ENCODE data around the gene SPPL2A.

SPPL2A gene

DNA sequence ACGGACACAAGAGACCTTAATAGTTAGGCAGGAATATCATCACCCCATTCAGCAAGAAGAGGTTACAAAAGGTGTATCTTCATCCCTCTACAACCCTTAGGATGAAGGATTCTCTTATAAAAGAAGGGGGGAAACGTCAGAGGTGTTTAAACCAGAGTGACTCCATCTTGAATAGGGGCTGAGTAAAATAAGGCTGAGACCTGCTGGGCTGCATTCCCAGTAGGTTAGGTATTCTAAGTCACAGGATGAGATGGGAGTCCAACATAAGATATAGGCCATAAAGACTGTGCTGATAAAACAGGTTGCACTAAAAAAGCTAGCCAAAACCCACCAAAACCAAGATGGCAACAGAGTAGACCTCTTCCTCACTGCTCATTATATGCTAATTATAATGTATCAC, 95.4 kb downstream of the SPPL2A start:
- no peak for ATAC-seq (ENCODE audit: insufficient read depth, low read depth)
- Histone ChIP-seq H3K27me3 (ENCODE audit: insufficient read depth, low read length, poor library complexity) (no peaks in the 10 kb centered on the region), H3K4me3 (ENCODE audit: low read depth in 1 of 2, low read length in 2 of 2) (no peak overlapping the region), H3K79me2 (ENCODE audit: insufficient read depth, low read length) (peaks cover 98% of the 10 kb centered on the region), H3K9me3 (ENCODE audit: insufficient read depth, low read length, severe bottlenecking) (no peaks in the 10 kb centered on the region), H3K36me3 (ENCODE audit: insufficient read depth, low read length) (peaks cover 37% of the 10 kb centered on the region), H2AFZ (ENCODE audit: low read depth, low read length) (no peak overlapping the region), H3K4me1 (ENCODE audit: insufficient read depth, low read length) (no peaks in the 10 kb centered on the region), H3K27ac (ENCODE audit: low read length) (no peak overlapping the region), H3K9ac (ENCODE audit: low read depth, low read length) (no peak overlapping the region), H4K20me1 (ENCODE audit: insufficient read depth, low read length) (peaks cover 24% of the 10 kb centered on the region; the same call in 1 of the 2 replicates), H3K4me2 (ENCODE audit: insufficient read depth, low read length) (no peak overlapping the region)
- DNase-seq: no peak
- TF ChIP-seq, protein P1, sequence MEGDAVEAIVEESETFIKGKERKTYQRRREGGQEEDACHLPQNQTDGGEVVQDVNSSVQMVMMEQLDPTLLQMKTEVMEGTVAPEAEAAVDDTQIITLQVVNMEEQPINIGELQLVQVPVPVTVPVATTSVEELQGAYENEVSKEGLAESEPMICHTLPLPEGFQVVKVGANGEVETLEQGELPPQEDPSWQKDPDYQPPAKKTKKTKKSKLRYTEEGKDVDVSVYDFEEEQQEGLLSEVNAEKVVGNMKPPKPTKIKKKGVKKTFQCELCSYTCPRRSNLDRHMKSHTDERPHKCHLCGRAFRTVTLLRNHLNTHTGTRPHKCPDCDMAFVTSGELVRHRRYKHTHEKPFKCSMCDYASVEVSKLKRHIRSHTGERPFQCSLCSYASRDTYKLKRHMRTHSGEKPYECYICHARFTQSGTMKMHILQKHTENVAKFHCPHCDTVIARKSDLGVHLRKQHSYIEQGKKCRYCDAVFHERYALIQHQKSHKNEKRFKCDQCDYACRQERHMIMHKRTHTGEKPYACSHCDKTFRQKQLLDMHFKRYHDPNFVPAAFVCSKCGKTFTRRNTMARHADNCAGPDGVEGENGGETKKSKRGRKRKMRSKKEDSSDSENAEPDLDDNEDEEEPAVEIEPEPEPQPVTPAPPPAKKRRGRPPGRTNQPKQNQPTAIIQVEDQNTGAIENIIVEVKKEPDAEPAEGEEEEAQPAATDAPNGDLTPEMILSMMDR (IDR thresholded peaks at IDR 0.05; ENCODE audit: borderline replicate concordance, extremely low read depth, low read length, poor library complexity, severe bottlenecking): no peak
- no peak for TF ChIP-seq EZH2 (IDR thresholded peaks at IDR 0.05; ENCODE audit: borderline replicate concordance, low read depth, low read length, severe bottlenecking)

DNA sequence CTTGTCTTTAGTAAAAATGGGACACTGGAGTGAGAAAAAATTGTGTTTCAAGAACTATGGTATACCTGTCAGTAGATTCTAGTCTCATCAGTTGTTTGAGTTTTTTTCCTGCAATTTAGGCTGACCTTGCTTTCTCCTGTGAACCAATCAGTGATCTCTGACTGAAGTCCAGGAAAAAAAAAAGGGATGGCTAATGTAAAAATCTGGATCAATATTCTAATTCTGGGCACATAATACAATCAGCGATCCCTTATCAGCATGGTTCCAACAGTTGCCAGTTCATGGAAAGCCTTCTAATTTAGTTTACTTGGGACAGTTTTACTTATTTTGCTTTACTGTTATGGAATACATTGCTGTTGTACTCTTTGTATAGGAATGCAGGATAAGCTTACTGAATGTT, 95.9 kb downstream of the SPPL2A start:
- peaks cover 34% of the 10 kb centered on the region for H3K36me3 ChIP-seq (ENCODE audit: insufficient read depth, low read length)
- no peaks in the 10 kb centered on the region for H3K27me3 ChIP-seq (ENCODE audit: insufficient read depth, low read length, poor library complexity)
- H4K20me1 ChIP-seq (ENCODE audit: insufficient read depth, low read length): peaks cover 20% of the 10 kb centered on the region; the same call in 1 of the 2 replicates
- H3K9ac ChIP-seq (ENCODE audit: low read depth, low read length): no peak overlapping the region
- DNase-seq (no peak), ATAC-seq (ENCODE audit: insufficient read depth, low read depth) (no peak)
- H3K79me2 ChIP-seq (ENCODE audit: insufficient read depth, low read length): peaks cover 98% of the 10 kb centered on the region
- H3K9me3 ChIP-seq (ENCODE audit: insufficient read depth, low read length, severe bottlenecking): no peaks in the 10 kb centered on the region
- no peak overlapping the region for H3K27ac ChIP-seq (ENCODE audit: low read length)
- no peak overlapping the region for H3K4me3 ChIP-seq (ENCODE audit: low read depth in 1 of 2, low read length in 2 of 2)
- no peaks in the 10 kb centered on the region for H3K4me1 ChIP-seq (ENCODE audit: insufficient read depth, low read length)
- no peak overlapping the region for H3K4me2 ChIP-seq (ENCODE audit: insufficient read depth, low read length)
- no peak for TF ChIP-seq EZH2 (IDR thresholded peaks at IDR 0.05; ENCODE audit: borderline replicate concordance, low read depth, low read length, severe bottlenecking)
- no peak overlapping the region for H2AFZ ChIP-seq (ENCODE audit: low read depth, low read length)

DNA sequence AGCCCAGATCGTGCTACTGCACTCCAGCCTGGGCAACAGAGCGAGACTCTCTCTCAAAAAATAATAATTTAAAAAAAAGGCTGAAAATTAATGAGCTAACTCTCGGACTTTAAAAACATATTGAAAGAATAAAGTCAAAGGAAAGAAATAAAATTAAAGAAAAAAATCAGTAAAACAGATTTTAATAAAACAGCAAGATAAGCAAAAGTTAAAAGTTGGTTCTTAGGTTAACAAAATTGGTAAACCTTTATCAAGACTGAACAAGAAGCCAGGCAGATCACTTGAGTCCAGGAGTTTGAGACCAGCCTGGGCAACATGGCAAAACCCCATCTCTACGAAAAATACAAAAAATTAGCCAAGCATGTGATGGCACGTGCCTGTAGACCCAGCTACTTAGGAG, 99.6 kb downstream of the SPPL2A start:
- no peak overlapping the region for H3K9ac ChIP-seq (ENCODE audit: low read depth, low read length)
- no peaks in the 10 kb centered on the region for H3K4me1 ChIP-seq (ENCODE audit: insufficient read depth, low read length)
- H3K4me2 ChIP-seq (ENCODE audit: insufficient read depth, low read length): no peak overlapping the region
- ATAC-seq (ENCODE audit: insufficient read depth, low read depth) (no peak), DNase-seq (no peak)
- no peaks in the 10 kb centered on the region for H3K27me3 ChIP-seq (ENCODE audit: insufficient read depth, low read length, poor library complexity)
- no peak overlapping the region for H2AFZ ChIP-seq (ENCODE audit: low read depth, low read length)
- no peak overlapping the region for H3K27ac ChIP-seq (ENCODE audit: low read length)
- H3K36me3 ChIP-seq (ENCODE audit: insufficient read depth, low read length): peaks cover 34% of the 10 kb centered on the region
- H3K79me2 ChIP-seq (ENCODE audit: insufficient read depth, low read length): peaks cover 81% of the 10 kb centered on the region
- TF ChIP-seq EZH2 (IDR thresholded peaks at IDR 0.05; ENCODE audit: borderline replicate concordance, low read depth, low read length, severe bottlenecking): no peak
- TF ChIP-seq, protein P1 (IDR thresholded peaks at IDR 0.05; ENCODE audit: borderline replicate concordance, extremely low read depth, low read length, poor library complexity, severe bottlenecking): no peak
- no peak overlapping the region for H3K4me3 ChIP-seq (ENCODE audit: low read depth in 1 of 2, low read length in 2 of 2)
- H3K9me3 ChIP-seq (ENCODE audit: insufficient read depth, low read length, severe bottlenecking): no peaks in the 10 kb centered on the region
- peaks cover 14% of the 10 kb centered on the region; the same call in 1 of the 2 replicates for H4K20me1 ChIP-seq (ENCODE audit: insufficient read depth, low read length)

DNA sequence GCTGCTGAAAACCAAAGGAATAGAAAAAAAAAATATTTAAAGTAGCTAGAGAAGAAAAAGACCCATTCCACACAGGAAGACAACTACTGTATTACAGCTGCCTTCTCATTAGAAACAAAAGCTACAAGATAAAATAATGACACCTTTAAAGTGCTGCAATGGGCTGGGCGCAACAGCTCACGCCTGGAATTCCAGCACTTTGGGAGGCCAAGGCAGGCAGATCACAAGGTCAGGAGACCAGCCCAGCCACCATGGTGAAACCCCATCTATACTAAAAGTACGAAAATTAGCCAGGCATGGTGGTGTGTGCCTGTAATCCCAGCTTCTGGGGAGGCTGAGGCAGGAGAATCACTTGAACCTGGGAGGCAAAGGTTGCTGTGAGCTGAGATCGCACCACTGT, 110.0 kb downstream of the SPPL2A start:
- no peak for DNase-seq
- no peaks in the 10 kb centered on the region for H3K27me3 ChIP-seq (ENCODE audit: insufficient read depth, low read length, poor library complexity)
- no peaks in the 10 kb centered on the region; the same call in 1 of the 2 replicates for H4K20me1 ChIP-seq (ENCODE audit: insufficient read depth, low read length)
- peaks cover 15% of the 10 kb centered on the region for H3K79me2 ChIP-seq (ENCODE audit: insufficient read depth, low read length)
- ATAC-seq (ENCODE audit: insufficient read depth, low read depth): no peak
- H2AFZ ChIP-seq (ENCODE audit: low read depth, low read length): no peak overlapping the region
- no peaks in the 10 kb centered on the region for H3K9me3 ChIP-seq (ENCODE audit: insufficient read depth, low read length, severe bottlenecking)
- no peak overlapping the region for H3K4me3 ChIP-seq (ENCODE audit: low read depth in 1 of 2, low read length in 2 of 2)
- H3K4me1 ChIP-seq (ENCODE audit: insufficient read depth, low read length): no peaks in the 10 kb centered on the region
- no peak for TF ChIP-seq EZH2 (IDR thresholded peaks at IDR 0.05; ENCODE audit: borderline replicate concordance, low read depth, low read length, severe bottlenecking)
- TF ChIP-seq, protein P1 (IDR thresholded peaks at IDR 0.05; ENCODE audit: borderline replicate concordance, extremely low read depth, low read length, poor library complexity, severe bottlenecking): no peak
- peaks cover 71% of the 10 kb centered on the region for H3K36me3 ChIP-seq (ENCODE audit: insufficient read depth, low read length)
- no peak overlapping the region for H3K4me2 ChIP-seq (ENCODE audit: insufficient read depth, low read length)
- no peak overlapping the region for H3K9ac ChIP-seq (ENCODE audit: low read depth, low read length)
- H3K27ac ChIP-seq (ENCODE audit: low read length): no peak overlapping the region

Data from DND-41 (cell line).